HepG2 (cell line): ENCODE results near the gene FNDC10. TPM values are rescaled to one million over a fixed set of nuclear protein-coding genes. Genes with fewer than 3 reads are reported as not detected.

ENCODE experiments used
- BRCA1 ChIP-seq: sonication (generic); formaldehyde crosslinking; IDR thresholded peaks from 2 replicates; pipeline ENCODE4 v1.4.0; 2020; ENCODE audit warnings: missing genetic modification reagents
- CCDC6 ChIP-seq: sonication (generic); formaldehyde crosslinking; IDR thresholded peaks from 2 replicates; pipeline ENCODE4 v1.8.1; 2022; ENCODE audit warnings: mild to moderate bottlenecking, missing genetic modification reagents, moderate library complexity
- FOXA1 ChIP-seq, 2 experiments: fragments of 450-650 bp in 1 of 2; sonication (generic) in 1 of 2; formaldehyde crosslinking in 1 of 2; IDR thresholded peaks; 2 replicates each; pipeline versions ENCODE4 v1.4.0 to v1.6.1; 2016 to 2020; ENCODE audit warnings: missing genetic modification reagents in 1 of 2
- GABPA ChIP-seq, 2 experiments: IDR thresholded peaks; 2 replicates each; pipeline ENCODE4 v1.6.1; 2011 to 2016; ENCODE audit warnings: low read depth in 2 of 2, low read length in 1 of 2, missing biosample characterization in 1 of 2, missing genetic modification characterization in 1 of 2
- HMGA1 ChIP-seq: sonication (generic); formaldehyde crosslinking; conservative IDR thresholded peaks from 2 replicates; pipeline ENCODE4 v1.4.0; 2020; ENCODE audit warnings: missing genetic modification reagents
- JUND ChIP-seq: sonication (generic); formaldehyde crosslinking; IDR thresholded peaks from 2 replicates; pipeline ENCODE4 v1.8.0; 2022; ENCODE audit warnings: mild to moderate bottlenecking, missing genetic modification reagents
- KDM5B ChIP-seq: sonication (generic); formaldehyde crosslinking; IDR thresholded peaks from 2 replicates; pipeline ENCODE4 v1.4.0; 2020; ENCODE audit warnings: missing genetic modification reagents, mild to moderate bottlenecking, borderline replicate concordance
- KLF16 ChIP-seq, 2 experiments: sonication (generic) in 1 of 2; formaldehyde crosslinking in 1 of 2; IDR thresholded peaks; 2 replicates each; pipeline versions ENCODE4 v1.6.1 to v1.8.0; 2016 to 2023; ENCODE audit warnings: missing genetic modification reagents in 2 of 2, missing compliant biosample characterization in 1 of 2
- MAZ ChIP-seq, 2 experiments: sonication (generic) in 1 of 2; formaldehyde crosslinking in 1 of 2; IDR thresholded peaks; 2 replicates each; pipeline versions ENCODE4 v1.5.0 to v1.6.1; 2012 to 2020; ENCODE audit warnings: low read depth in 2 of 2, mild to moderate bottlenecking in 2 of 2, borderline replicate concordance in 1 of 2, improper control_type of control experiment in 1 of 2, low read length in 1 of 2, missing genetic modification reagents in 1 of 2, moderate library complexity in 1 of 2
- MBD4 ChIP-seq: IDR thresholded peaks from 2 replicates; pipeline ENCODE4 v1.6.1; 2012; ENCODE audit warnings: low read length, inconsistent platforms, borderline replicate concordance
- NRL ChIP-seq: sonication (generic); formaldehyde crosslinking; IDR thresholded peaks from 2 replicates; pipeline ENCODE4 v1.5.0; 2020; ENCODE audit warnings: missing genetic modification reagents, mild to moderate bottlenecking, moderate library complexity, borderline replicate concordance
- PPARG ChIP-seq: conservative IDR thresholded peaks from 2 replicates; pipeline ENCODE4 v1.6.1; 2016; ENCODE audit warnings: missing biosample characterization, missing genetic modification reagents
- PREB ChIP-seq: sonication (generic); formaldehyde crosslinking; IDR thresholded peaks from 2 replicates; pipeline ENCODE4 v1.4.0; 2020; ENCODE audit warnings: missing genetic modification reagents
- SRF ChIP-seq: IDR thresholded peaks from 2 replicates; pipeline ENCODE4 v1.6.1; 2011; ENCODE audit warnings: mild to moderate bottlenecking, low read depth, low read length, moderate library complexity
- STAT5B ChIP-seq: sonication (generic); formaldehyde crosslinking; IDR thresholded peaks from 2 replicates; pipeline ENCODE4 v1.4.0; 2020; ENCODE audit warnings: missing genetic modification reagents
- U2AF1 ChIP-seq: fragments of 200-400 bp; formaldehyde crosslinking; optimal IDR thresholded peaks from 2 replicates; pipeline ENCODE3; 2017; ENCODE audit warnings: mild to moderate bottlenecking, low read depth, low read length
- YY1 ChIP-seq: IDR thresholded peaks from 2 replicates; pipeline ENCODE4 v1.6.1; 2011; ENCODE audit warnings: low read length, low read depth, moderate library complexity, mild to moderate bottlenecking; ENCODE audit not compliant: insufficient read depth, insufficient replicate concordance
- ZBTB3 ChIP-seq: sonication (generic); formaldehyde crosslinking; IDR thresholded peaks from 2 replicates; pipeline ENCODE4 v1.4.0; 2020; ENCODE audit warnings: low read depth, mild to moderate bottlenecking, moderate library complexity, missing genetic modification reagents, borderline replicate concordance
- ZBTB33 ChIP-seq: sonication (generic); formaldehyde crosslinking; IDR thresholded peaks from 2 replicates; pipeline ENCODE4 v1.4.0; 2020; ENCODE audit warnings: missing genetic modification reagents
- ZNF510 ChIP-seq: sonication (generic); formaldehyde crosslinking; IDR thresholded peaks from 2 replicates; pipeline ENCODE4 v1.4.0; 2020; ENCODE audit warnings: low read depth, mild to moderate bottlenecking, missing genetic modification reagents
- ZNF552 ChIP-seq: sonication (generic); formaldehyde crosslinking; IDR thresholded peaks from 2 replicates; pipeline ENCODE4 v1.9.0; 2022; ENCODE audit warnings: missing genetic modification reagents, mild to moderate bottlenecking, borderline replicate concordance
- polyA plus RNA-seq, 8 experiments: library from polyadenylated mRNA; depleted of rRNA in 3 of 8; stranded (reverse) in 7 of 8; unstranded in 1 of 8; fragments of >200 nt; fragmentation: Illumina TruSeq in 4 of 8; extraction: Trizol in 4 of 8; gene quantifications; 2 replicates each; pipeline versions ENCODE4 v1.2.1 to v1.2.3, GENCODE V29; 2011 to 2016; ENCODE audit warnings: low read depth in 4 of 8, missing spikeins in 1 of 8, mixed read lengths in 1 of 8; ENCODE audit not compliant: insufficient read depth in 1 of 8
- total RNA-seq, 5 experiments: library from RNA; depleted of rRNA; stranded (reverse); fragments of >200 nt; fragmentation: Illumina TruSeq; extraction: Trizol; gene quantifications; 2 replicates each; pipeline ENCODE4 v1.2.3, GENCODE V29; 2016; ENCODE audit warnings: low read depth in 1 of 5
- TF ChIP-seq, protein P1 (sequence below): sonication (generic); formaldehyde crosslinking; IDR thresholded peaks from 2 replicates; pipeline ENCODE4 v1.8.1; 2022; ENCODE audit warnings: low read depth, mild to moderate bottlenecking, missing genetic modification reagents

Gene FNDC10
- total and polyA plus RNA-seq, 2 of the 13 experiments (the other 11 are each of a cell fraction or from before 2014, with no cell fraction given) = 2.2 to 2.5 TPM

- TF ChIP-seq FOXA1 (IDR thresholded peaks at IDR 0.05) (no peak), FOXA1 (CRISPR knock-in tag; IDR thresholded peaks at IDR 0.05) (no peak), CCDC6 (CRISPR knock-in tag) (peak; percentile 88; the same call in 1 of the 2 replicates), MBD4 (no peak), MAZ (IDR thresholded peaks at IDR 0.05; ENCODE audit: borderline replicate concordance, low read depth, low read length) (peak; percentile 79; the same call in 1 of the 2 replicates), MAZ (CRISPR knock-in tag; IDR thresholded peaks at IDR 0.05; ENCODE audit: low read depth) (peak; percentile 87; the same call in 1 of the 2 replicates), KDM5B (CRISPR knock-in tag) (peak; percentile 86), STAT5B (CRISPR knock-in tag) (no peak), U2AF1 (no peak), ZNF552 (CRISPR knock-in tag) (peak; percentile 95), JUND (peak; percentile 57; the same call in 1 of the 2 replicates), YY1 (peak; percentile 69), ZNF510 (peak; percentile 74; the same call in 1 of the 2 replicates), PREB (CRISPR knock-in tag) (no peak), GABPA (IDR thresholded peaks at IDR 0.05; ENCODE audit: low read depth, low read length) (no peak), GABPA (CRISPR knock-in tag; IDR thresholded peaks at IDR 0.05; ENCODE audit: low read depth) (peak; percentile 92), ZBTB33 (CRISPR knock-in tag) (0 out of 2 replicates have a peak, but pooled peaks have one; percentile 15), SRF (peak; percentile 59), HMGA1 (no peak), ZBTB3 (CRISPR knock-in tag) (0 out of 2 replicates have a peak, but pooled peaks have one; percentile 76), NRL (no peak; the same call in 1 of the 2 replicates), KLF16 (CRISPR knock-in tag; IDR thresholded peaks at IDR 0.05) (peak in 1 of 2 experiments; percentile 47; a peak in 1 of 4 replicates), PPARG (CRISPR knock-in tag) (no peak), BRCA1 (CRISPR knock-in tag) (no peak)
- TF ChIP-seq, protein P1, sequence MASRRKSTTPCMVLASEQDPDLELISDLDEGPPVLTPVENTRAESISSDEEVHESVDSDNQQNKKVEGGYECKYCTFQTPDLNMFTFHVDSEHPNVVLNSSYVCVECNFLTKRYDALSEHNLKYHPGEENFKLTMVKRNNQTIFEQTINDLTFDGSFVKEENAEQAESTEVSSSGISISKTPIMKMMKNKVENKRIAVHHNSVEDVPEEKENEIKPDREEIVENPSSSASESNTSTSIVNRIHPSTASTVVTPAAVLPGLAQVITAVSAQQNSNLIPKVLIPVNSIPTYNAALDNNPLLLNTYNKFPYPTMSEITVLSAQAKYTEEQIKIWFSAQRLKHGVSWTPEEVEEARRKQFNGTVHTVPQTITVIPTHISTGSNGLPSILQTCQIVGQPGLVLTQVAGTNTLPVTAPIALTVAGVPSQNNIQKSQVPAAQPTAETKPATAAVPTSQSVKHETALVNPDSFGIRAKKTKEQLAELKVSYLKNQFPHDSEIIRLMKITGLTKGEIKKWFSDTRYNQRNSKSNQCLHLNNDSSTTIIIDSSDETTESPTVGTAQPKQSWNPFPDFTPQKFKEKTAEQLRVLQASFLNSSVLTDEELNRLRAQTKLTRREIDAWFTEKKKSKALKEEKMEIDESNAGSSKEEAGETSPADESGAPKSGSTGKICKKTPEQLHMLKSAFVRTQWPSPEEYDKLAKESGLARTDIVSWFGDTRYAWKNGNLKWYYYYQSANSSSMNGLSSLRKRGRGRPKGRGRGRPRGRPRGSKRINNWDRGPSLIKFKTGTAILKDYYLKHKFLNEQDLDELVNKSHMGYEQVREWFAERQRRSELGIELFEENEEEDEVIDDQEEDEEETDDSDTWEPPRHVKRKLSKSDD = peak; percentile 82
These were observed 15.5 kb upstream of the FNDC10 start, which contains the start of gene MIB2 (continued) for GRCh38 chr1:1615256-1616044.
